OCI-LY3 (cell line): ENCODE results near the gene SEMA5B.
A peak's percentile ranks its signal among the peaks of the same experiment; 100 is the strongest.

Source experiments
- H2AFZ ChIP-seq: fragments of 200-600, 300-600 bp; shearing (Covaris generic); 2 replicates; pipeline ENCODE4 v1.6.0; 2014; ENCODE audit warnings: antibody characterized with exemption, low read depth, low read length
- H3K27ac ChIP-seq: fragments of 200-600, 300-600 bp; sonication (generic); 2 replicates; pipeline ENCODE4 v1.5.1; 2014; ENCODE audit warnings: mild to moderate bottlenecking, low read length, moderate library complexity, mixed read lengths
- H3K27me3 ChIP-seq: fragments of 200-600, 300-600 bp; sonication (generic); 2 replicates; pipeline ENCODE4 v1.6.1; 2014; ENCODE audit warnings: low read depth, low read length, mixed read lengths
- H3K36me3 ChIP-seq: fragments of 200-600, 300-600 bp; sonication (generic); replicated peaks from 2 replicates; pipeline ENCODE3; 2014; ENCODE audit warnings: low read depth, low read length, mixed read lengths
- H3K4me1 ChIP-seq: fragments of 300-600, 200-600 bp; sonication (generic); 2 replicates; pipeline ENCODE4 v1.6.1; 2014; ENCODE audit warnings: low read length, mixed read lengths
- H3K4me2 ChIP-seq: fragments of 200-600, 300-600 bp; sonication (generic); 2 replicates; pipeline ENCODE4 v1.6.1; 2014; ENCODE audit warnings: low read length, mixed read lengths
- H3K4me3 ChIP-seq: fragments of 300-600, 200-600 bp; sonication (generic); 2 replicates; pipeline ENCODE4 v1.5.1; 2014; ENCODE audit warnings: antibody characterized with exemption, mild to moderate bottlenecking, low read length, moderate library complexity
- H3K79me2 ChIP-seq: fragments of 300-600, 200-600 bp; shearing (Covaris generic); 2 replicates; pipeline ENCODE4 v1.6.1; 2014; ENCODE audit warnings: mild to moderate bottlenecking, low read length, mixed read lengths
- H3K9ac ChIP-seq: fragments of 300-600, 200-600 bp; shearing (Covaris generic); 2 replicates; pipeline ENCODE4 v1.6.0; 2014; ENCODE audit warnings: mild to moderate bottlenecking, low read length, moderate library complexity
- H3K9me3 ChIP-seq: fragments of 200-600, 300-600 bp; shearing (Covaris generic); 2 replicates; pipeline ENCODE4 v1.6.1; 2014; ENCODE audit warnings: low read length, mixed read lengths; ENCODE audit not compliant: insufficient read depth
- H4K20me1 ChIP-seq: fragments of 200-600, 300-600 bp; sonication (generic); 2 replicates; pipeline ENCODE4 v1.6.1; 2016; ENCODE audit warnings: low read length, mixed read lengths; ENCODE audit not compliant: insufficient read depth
- CTCF ChIP-seq: fragments of 200-600, 300-600 bp; sonication (generic); IDR thresholded peaks from 2 replicates; pipeline ENCODE4 v1.5.1; 2014; ENCODE audit warnings: antibody characterized with exemption, low read length, low read depth
- EZH2phosphoT487 ChIP-seq: fragments of 200-600 bp; shearing (Covaris generic); IDR thresholded peaks from 2 replicates; pipeline ENCODE4 v1.6.1; 2018; ENCODE audit warnings: antibody characterized with exemption, mixed run types, low read depth

The SEMA5B gene

GRCh38 chr3:122903171-122903570, 124.4 kb downstream of the SEMA5B start:
- H3K9ac ChIP-seq, result no peak overlapping the region
- no peak overlapping the region for H3K27ac ChIP-seq
- H2AFZ ChIP-seq, result no peak overlapping the region
- no peaks in the 10 kb centered on the region for H3K9me3 ChIP-seq
- no peaks in the 10 kb centered on the region for H4K20me1 ChIP-seq
- no peak for TF ChIP-seq CTCF
- no peak for TF ChIP-seq EZH2phosphoT487
- no peak overlapping the region for H3K4me2 ChIP-seq
- H3K27me3 ChIP-seq, result no peaks in the 10 kb centered on the region
- no peaks in the 10 kb centered on the region for H3K79me2 ChIP-seq
- H3K4me3 ChIP-seq, result no peak overlapping the region
- no peaks in the 10 kb centered on the region for H3K4me1 ChIP-seq
- no peaks in the 10 kb centered on the region for H3K36me3 ChIP-seq

- no peaks in the 10 kb centered on the region for H3K27me3 ChIP-seq
- H4K20me1 ChIP-seq, result no peaks in the 10 kb centered on the region
- H3K4me1 ChIP-seq, result no peaks in the 10 kb centered on the region
- H3K79me2 ChIP-seq, result no peaks in the 10 kb centered on the region
- H3K9ac ChIP-seq, result no peak overlapping the region
- TF ChIP-seq EZH2phosphoT487, result no peak
- no peaks in the 10 kb centered on the region for H3K9me3 ChIP-seq
- H3K4me2 ChIP-seq, result no peak overlapping the region
- H2AFZ ChIP-seq, result no peak overlapping the region
- H3K27ac ChIP-seq, result no peak overlapping the region
- no peaks in the 10 kb centered on the region for H3K36me3 ChIP-seq
- H3K4me3 ChIP-seq, result no peak overlapping the region
Observed at GRCh38 chr3:122902326-122902725, 125.2 kb downstream of the SEMA5B start.

- Histone ChIP-seq H2AFZ (no peak overlapping the region), H4K20me1 (no peaks in the 10 kb centered on the region), H3K9me3 (no peaks in the 10 kb centered on the region), H3K9ac (no peak overlapping the region), H3K27me3 (0 out of 2 replicates have a peak, but pooled peaks cover 11% of the 10 kb centered on the region), H3K4me3 (no peak overlapping the region), H3K4me2 (no peak overlapping the region), H3K4me1 (peaks cover 18% of the 10 kb centered on the region), H3K27ac (no peak overlapping the region), H3K36me3 (no peaks in the 10 kb centered on the region), H3K79me2 (no peaks in the 10 kb centered on the region)
- TF ChIP-seq EZH2phosphoT487 (no peak), CTCF (no peak)
Observed at GRCh38 chr3:122898298-122898697, 129.3 kb downstream of the SEMA5B start.

DNA sequence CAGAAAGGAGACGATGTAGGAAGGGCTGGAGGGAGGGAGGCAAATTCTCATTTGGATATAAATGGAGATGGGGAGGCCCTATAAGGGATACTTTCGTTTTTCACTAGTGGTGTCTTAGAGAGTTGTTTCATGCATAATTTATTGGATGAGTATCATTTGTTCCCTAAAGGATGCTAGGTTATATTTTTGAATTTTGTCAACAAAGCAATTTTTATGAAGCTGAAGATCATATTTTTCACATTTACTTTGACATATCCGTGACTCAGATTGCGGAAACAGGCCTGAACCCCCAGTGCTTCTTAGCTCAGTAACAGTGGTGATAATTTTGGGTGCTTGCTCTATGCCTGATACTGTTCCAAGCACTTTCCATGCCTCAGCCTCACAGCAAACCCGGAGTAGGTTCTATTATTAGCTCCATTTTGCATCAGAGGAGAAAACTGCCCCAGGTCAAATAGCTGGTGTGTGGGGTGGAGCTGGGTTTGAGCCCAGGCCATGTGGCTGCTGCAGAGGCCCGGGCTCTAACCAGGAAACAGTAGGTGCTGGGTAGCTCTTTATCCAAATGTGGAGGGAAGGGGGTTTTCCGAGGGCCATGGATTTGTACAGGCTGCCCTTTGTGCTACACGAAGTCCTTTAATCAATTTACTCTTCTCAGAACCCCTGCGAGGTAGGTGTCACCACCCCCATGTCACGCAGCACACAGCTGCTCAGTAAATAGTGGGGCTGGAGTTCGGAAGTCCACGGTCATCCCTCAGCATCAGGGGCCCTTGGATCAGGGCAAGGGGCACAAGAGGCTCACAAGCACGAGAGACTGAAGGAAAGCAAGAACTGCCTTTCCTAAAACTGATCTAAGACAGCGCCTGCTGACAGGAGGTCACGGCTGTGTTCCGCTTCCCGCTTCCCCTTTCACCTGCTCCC, 133.6 kb downstream of the SEMA5B start:
- 0 out of 2 replicates have a peak, but pooled peaks cover 11% of the 10 kb centered on the region for H3K27me3 ChIP-seq
- H2AFZ ChIP-seq, result no peak overlapping the region
- H3K36me3 ChIP-seq, result no peaks in the 10 kb centered on the region
- no peak overlapping the region for H3K27ac ChIP-seq
- H3K79me2 ChIP-seq, result no peaks in the 10 kb centered on the region
- H3K4me3 ChIP-seq, result peak overlapping the region; percentile 55
- 0 out of 2 replicates have a peak overlapping the region, but pooled peaks have one; percentile 11 for H3K9ac ChIP-seq
- no peaks in the 10 kb centered on the region for H3K9me3 ChIP-seq
- peak overlapping the region; percentile 78 for H3K4me2 ChIP-seq
- H4K20me1 ChIP-seq, result no peaks in the 10 kb centered on the region
- no peak for TF ChIP-seq CTCF
- TF ChIP-seq EZH2phosphoT487, result no peak
- H3K4me1 ChIP-seq, result peaks cover 33% of the 10 kb centered on the region
